T-helper 2 cell treated with Interferon-gamma antibody and Interleukin-4, amounts not matched to agents 5 μg/mL and 100 μg/mL, for 36 hours (primary cell): ENCODE data around the gene PLEKHH1.
A peak's percentile ranks its signal among the peaks of the same experiment; 100 is the strongest.
"Not testable (repeated sequence)": the region's sequence is repeated elsewhere in the genome, so short reads cannot be mapped to it uniquely, and the experiment has no call there.

ENCODE experiments used
- DNase-seq: peaks from one replicate; pipeline ENCODE4 v3.0.0; 2021; ENCODE audit warnings: low spot score
- H3K27ac Mint-ChIP-seq: one replicate; pipeline ENCODE4 v1.8.0; 2021; ENCODE audit warnings: mild to moderate bottlenecking, mixed read lengths
- H3K27me3 Mint-ChIP-seq: one replicate; pipeline ENCODE4 v1.8.0; 2021; ENCODE audit warnings: low read depth, mixed read lengths
- H3K36me3 Mint-ChIP-seq: one replicate; pipeline ENCODE4 v1.8.0; 2021; ENCODE audit warnings: low read depth, mixed read lengths
- H3K4me1 Mint-ChIP-seq: one replicate; pipeline ENCODE4 v1.8.0; 2021; ENCODE audit warnings: low read depth, mixed read lengths
- H3K4me3 Mint-ChIP-seq: one replicate; pipeline ENCODE4 v1.8.0; 2022; ENCODE audit warnings: mild to moderate bottlenecking, moderate library complexity, mixed read lengths
- H3K9me3 Mint-ChIP-seq: one replicate; pipeline ENCODE4 v1.8.0; 2021; ENCODE audit warnings: mixed read lengths

PLEKHH1 gene

DNA sequence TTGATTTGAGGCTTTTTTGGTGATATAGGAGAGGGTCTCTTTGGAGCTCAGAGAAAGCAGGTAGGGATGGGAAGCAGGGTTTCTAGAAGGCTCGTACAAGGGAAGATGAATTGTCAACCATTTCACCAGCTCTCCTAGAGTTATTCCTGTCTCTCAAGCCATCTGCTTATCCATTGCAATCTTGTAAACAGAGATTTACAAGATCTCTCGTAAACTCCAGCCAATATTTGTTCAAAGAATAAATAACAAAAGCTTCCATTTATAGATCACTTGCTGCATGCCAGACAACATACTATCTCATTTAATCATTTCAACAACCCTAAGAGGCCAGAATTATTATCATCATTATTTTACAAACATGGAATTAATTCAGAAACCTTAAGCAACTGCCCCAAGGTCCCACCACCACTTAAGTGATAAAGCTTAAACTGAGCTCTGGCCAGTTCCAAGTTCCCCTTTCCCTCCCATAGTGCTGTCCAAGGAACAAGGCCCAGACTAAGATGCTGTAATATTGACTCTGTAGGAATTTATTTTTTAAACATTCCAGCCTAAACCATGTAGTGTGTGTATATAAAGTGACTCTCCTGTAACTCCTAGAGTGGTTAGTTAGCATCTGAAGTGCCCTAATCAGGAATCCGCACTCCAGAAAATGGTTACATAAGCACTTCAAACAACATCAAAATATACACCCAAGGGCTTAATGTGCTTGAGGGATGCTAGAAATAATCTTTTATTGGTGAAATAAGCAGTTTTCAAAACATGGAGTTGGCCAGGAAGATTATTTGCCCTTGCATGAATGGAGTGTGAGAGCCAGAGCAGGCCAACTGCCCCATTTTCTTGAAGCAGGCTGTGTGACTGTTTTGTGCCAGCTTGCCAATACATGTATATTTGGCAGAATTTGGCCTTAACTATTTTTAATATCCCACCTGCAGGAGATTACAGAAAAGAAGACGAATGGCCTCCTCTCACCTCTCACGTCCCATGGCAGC, 2.8 kb upstream of the PLEKHH1 start:
- H3K4me3 Mint-ChIP-seq, result no peak overlapping the region
- no peaks in the 10 kb centered on the region for H3K9me3 Mint-ChIP-seq
- DNase-seq, result no peak
- H3K36me3 Mint-ChIP-seq, result no peaks in the 10 kb centered on the region
- peaks cover 64% of the 10 kb centered on the region for H3K27me3 Mint-ChIP-seq
- H3K27ac Mint-ChIP-seq, result no peak overlapping the region
- peaks cover 3% of the 10 kb centered on the region for H3K4me1 Mint-ChIP-seq

DNA sequence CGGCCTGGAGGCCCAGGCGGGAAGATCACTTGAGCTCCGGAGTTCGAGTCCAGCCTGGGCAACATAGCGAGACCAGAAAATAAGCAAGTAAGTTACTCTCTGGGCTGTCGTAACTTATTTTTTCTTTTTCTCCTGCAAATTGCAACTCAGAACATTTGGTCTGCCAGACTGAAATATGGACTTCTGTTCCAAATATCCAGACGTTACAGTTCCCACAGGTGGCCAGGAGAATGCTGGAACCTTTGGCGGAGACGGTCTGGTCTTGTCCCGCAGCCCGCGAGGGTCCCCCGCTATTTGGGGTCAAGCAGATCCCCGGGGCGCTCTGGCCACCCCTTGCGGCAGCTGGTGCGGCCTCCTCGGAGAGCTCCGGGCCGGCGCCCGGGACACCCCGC, 488 bp upstream of the PLEKHH1 start:
- H3K27me3 Mint-ChIP-seq, result peaks cover 68% of the 10 kb centered on the region
- H3K4me1 Mint-ChIP-seq, result peaks cover 3% of the 10 kb centered on the region
- H3K36me3 Mint-ChIP-seq, result no peaks in the 10 kb centered on the region
- peak overlapping the region; percentile 54 for H3K4me3 Mint-ChIP-seq
- no peak overlapping the region for H3K27ac Mint-ChIP-seq
- no peaks in the 10 kb centered on the region for H3K9me3 Mint-ChIP-seq
- no peak for DNase-seq

DNA sequence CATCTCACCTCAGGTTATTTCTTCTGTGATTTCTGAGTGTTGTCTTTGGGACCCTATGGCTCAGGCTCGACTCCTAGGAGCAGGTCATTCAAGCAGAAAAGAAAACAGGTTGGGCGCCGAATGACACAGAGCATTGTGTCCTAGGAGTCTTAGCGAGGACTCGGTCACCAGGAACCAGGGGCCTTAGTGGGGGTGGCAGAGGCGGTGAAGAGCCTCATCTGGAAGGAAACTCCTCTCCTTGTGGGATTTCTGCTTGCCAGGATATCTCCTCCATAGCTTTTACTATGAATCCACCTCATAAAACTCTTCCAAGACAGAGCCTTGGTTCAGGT, 630 bp downstream of the PLEKHH1 start:
- no peak for DNase-seq
- no peaks in the 10 kb centered on the region for H3K9me3 Mint-ChIP-seq
- no peak overlapping the region for H3K27ac Mint-ChIP-seq
- H3K4me1 Mint-ChIP-seq, result peaks cover 3% of the 10 kb centered on the region
- peaks cover 68% of the 10 kb centered on the region for H3K27me3 Mint-ChIP-seq
- H3K4me3 Mint-ChIP-seq, result peak overlapping the region; percentile 61
- H3K36me3 Mint-ChIP-seq, result no peaks in the 10 kb centered on the region

DNA sequence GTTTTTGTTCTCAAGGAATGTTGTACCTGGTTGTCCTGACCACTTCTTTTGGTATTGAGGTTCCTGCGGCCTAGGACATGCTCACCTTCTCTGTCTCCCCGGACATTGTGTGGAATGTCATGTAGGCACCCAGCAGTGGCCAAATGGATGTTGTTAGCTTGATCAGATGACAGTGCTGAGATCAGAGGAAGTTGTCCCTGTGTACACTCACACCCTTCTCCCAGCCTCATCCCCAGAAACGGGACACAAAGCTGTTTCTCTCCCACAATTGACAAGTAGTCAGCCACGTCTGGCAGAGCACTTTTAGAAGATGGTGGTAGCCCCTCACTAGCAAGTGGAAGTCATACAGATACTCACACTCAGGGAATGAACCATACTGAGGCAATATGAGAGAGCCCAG, 3.0 kb downstream of the PLEKHH1 start:
- Mint-ChIP-seq H3K27ac (no peak overlapping the region), H3K4me1 (peaks cover 3% of the 10 kb centered on the region), H3K4me3 (no peak overlapping the region), H3K9me3 (no peaks in the 10 kb centered on the region), H3K27me3 (peaks cover 57% of the 10 kb centered on the region), H3K36me3 (no peaks in the 10 kb centered on the region)
- no peak for DNase-seq

DNA sequence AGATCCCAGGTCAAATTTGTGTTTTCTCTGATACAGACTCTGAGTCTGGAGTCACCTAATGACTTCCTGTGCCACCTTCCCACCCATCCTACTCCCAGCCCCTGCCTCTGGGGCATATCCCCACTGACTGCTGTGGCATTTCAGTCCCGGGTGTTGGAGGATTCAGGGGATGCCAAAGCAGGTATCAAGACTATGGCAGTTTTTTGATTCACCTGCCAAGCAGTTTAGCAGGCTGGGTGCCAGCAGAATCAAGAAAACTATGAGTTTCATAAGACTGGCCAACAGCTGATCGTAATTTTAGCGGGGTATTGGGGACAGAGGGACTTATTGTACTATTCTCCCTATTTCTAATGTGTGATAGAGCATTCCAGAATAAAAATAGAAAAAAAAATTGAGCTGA, 4.6 kb downstream of the PLEKHH1 start:
- Mint-ChIP-seq H3K9me3 (no peaks in the 10 kb centered on the region), H3K27me3 (peaks cover 58% of the 10 kb centered on the region), H3K4me3 (no peak overlapping the region), H3K36me3 (no peaks in the 10 kb centered on the region), H3K27ac (no peak overlapping the region), H3K4me1 (peaks cover 9% of the 10 kb centered on the region)
- no peak for DNase-seq

DNA sequence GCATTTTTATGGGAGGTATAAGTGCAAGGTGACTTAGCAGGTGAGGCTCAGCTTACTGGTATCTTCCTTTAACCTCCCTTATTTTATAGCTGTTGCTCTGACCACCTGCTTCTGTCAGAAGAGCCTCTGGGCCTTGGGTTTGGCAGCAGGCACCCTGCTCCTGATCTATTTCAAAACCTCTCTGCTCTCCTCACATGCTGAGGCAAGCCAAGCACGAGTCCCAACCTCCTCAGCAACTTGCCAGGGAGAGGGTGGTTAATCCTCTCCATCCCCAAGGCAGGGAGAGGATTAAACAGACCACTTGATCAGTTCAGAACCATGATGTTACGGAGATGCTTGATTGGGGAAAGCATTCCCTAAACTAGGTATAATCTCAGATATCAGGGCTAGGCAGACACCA, 5.4 kb downstream of the PLEKHH1 start:
- peaks cover 9% of the 10 kb centered on the region for H3K4me1 Mint-ChIP-seq
- DNase-seq, result no peak
- no peaks in the 10 kb centered on the region for H3K9me3 Mint-ChIP-seq
- no peaks in the 10 kb centered on the region for H3K36me3 Mint-ChIP-seq
- peaks cover 65% of the 10 kb centered on the region for H3K27me3 Mint-ChIP-seq
- no peak overlapping the region for H3K27ac Mint-ChIP-seq
- H3K4me3 Mint-ChIP-seq, result no peak overlapping the region

DNA sequence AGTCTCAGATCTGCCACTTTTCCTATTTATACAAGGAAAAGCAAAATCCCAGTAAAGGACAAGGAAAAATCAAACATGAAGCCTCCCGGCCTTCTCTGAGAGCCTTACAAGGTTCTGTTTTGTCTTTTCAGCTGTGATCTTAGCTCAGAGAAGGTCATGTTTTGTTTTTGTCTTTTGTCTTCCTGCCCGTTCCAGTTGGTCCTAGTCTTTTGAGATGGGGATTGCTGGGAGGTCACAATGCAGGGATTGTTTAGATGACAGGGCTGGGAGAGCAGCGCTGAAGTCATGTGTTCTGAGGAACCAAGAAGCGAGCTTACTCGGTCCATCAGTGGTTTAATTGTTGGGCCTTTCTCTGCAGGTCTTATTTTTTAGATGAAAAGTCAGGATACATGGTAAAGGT, 6.0 kb downstream of the PLEKHH1 start:
- Mint-ChIP-seq H3K36me3 (no peaks in the 10 kb centered on the region), H3K4me1 (peaks cover 6% of the 10 kb centered on the region), H3K27me3 (peaks cover 64% of the 10 kb centered on the region), H3K4me3 (no peak overlapping the region), H3K9me3 (no peaks in the 10 kb centered on the region), H3K27ac (no peak overlapping the region)
- DNase-seq, result no peak

DNA sequence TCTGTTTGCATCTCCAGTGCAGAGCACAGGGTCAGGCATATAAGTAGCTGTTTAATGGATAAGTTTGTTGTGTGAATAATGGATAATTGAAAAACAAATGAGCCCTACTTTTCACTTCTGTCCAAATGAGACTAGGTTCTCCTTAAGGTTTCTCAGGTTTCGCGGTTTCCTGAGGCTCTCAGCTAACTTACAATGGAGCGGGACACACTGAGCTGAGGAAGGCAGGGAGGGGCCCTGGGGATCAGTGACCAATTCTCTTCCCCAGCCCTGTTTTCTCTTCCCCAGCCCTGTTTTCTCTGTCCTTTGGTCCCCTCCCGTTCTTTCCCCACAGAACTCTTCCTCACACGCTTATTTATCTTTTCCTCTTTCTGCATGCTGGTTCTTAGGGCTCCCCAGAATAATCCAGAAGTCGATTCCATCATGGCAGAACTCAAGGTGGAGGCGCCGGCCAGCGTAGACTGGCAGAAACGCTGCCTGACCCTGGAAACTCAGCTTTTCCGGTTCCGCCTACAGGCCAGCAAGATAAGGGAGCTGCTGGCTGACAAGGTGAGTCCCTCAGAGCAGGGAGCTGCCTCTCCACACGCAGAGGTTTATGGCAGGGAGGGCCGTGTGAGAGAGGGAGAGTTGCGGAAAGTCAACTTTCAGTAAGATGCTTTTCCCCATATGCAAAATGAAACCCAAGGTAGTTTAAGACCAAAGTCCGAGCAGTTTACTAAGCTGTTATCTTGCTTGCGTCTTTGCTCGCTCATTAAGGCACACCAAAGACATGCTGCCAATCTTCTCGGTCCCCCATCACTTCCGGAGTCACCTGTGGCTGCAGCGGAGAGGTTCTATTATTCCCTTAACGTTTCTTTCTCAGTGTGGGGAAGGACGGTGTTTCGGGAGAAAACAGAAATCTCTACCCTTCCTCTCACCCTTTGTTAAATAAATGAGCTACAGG, 8.6 kb downstream of the PLEKHH1 start:
- Mint-ChIP-seq H3K27me3 (peaks cover 57% of the 10 kb centered on the region), H3K4me3 (peak overlapping the region; percentile 61), H3K36me3 (no peaks in the 10 kb centered on the region), H3K9me3 (peaks cover 3% of the 10 kb centered on the region), H3K4me1 (peaks cover 6% of the 10 kb centered on the region), H3K27ac (no peak overlapping the region)
- DNase-seq, result no peak

DNA sequence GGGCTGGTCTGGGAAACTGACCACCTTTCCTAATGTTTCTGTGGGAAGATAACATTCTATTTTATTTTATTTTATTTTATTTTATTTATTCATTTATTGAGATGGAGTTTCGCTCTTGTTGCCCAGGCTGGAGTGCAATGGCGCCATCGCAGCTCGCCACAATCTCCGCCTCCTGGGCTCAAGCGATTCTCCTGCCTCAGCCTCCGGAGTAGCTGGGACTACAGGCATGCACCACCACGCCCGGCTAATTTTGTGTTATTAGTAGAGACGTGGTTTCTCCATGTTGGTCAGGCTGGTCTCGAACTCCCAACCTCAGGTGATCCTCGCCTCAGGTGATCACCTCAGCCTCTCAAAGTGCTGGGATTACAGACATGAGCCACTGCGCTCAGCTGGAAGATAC, 9.5 kb downstream of the PLEKHH1 start:
- H3K27me3 Mint-ChIP-seq, result peaks cover 55% of the 10 kb centered on the region
- not testable (repeated sequence) for H3K9me3 Mint-ChIP-seq, H3K27ac Mint-ChIP-seq, DNase-seq, H3K4me1 Mint-ChIP-seq, H3K4me3 Mint-ChIP-seq, H3K36me3 Mint-ChIP-seq

DNA sequence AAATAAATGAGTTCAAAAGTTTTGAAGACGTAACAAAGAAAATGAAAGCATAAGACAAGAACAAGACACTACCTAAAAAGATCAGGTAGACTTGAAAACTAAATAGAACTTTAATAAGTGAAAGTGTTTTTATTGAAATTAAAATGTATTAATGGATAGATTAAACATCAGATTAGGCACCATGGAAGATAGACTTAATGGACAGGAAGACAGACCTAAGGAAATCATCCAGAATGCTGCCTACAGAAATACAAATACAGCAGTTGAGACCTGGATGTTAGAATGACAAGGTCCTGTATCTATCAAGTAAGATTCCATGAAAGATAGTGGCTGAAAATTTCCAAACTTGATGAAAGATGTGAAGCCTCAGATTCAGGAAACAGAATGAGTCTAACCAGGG, 11.5 kb downstream of the PLEKHH1 start:
- peaks cover 43% of the 10 kb centered on the region for H3K27me3 Mint-ChIP-seq

DNA sequence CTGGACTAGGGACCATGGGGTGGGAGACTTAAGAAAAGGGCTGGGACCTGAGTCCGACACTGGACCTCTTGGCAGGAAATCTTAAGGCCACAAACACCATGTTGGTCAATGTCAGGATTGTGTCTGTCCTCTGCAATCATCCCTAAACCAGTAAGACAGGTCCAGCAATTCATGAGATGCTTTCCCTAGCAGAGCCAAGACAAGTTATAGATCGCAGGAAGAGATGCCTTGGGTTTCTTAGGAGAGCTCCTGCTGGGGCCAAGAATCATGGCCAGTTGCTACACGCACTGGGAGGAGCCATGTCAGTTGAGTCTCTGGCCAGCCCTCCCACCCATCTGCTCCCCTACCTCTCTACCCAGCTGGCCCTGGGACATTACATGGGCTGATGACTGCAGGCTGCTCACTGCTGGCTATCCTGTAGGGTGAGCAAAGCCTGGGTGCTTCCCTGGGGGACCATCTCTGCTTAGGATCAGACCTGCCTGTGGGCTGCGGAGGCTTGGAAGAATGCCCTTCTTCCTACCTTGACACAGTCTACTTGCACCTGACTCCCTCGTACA, 14.2 kb downstream of the PLEKHH1 start:
- no peaks in the 10 kb centered on the region for H3K36me3 Mint-ChIP-seq
- H3K4me1 Mint-ChIP-seq, result no peaks in the 10 kb centered on the region
- peaks cover 3% of the 10 kb centered on the region for H3K9me3 Mint-ChIP-seq
- no peak overlapping the region for H3K27ac Mint-ChIP-seq
- no peak for DNase-seq
- peaks cover 31% of the 10 kb centered on the region for H3K27me3 Mint-ChIP-seq
- H3K4me3 Mint-ChIP-seq, result no peak overlapping the region

More for the DNA sequence above, 11.5 kb downstream of the PLEKHH1 start:
- Mint-ChIP-seq H3K9me3 (peaks cover 3% of the 10 kb centered on the region), H3K4me1 (peaks cover 6% of the 10 kb centered on the region), H3K4me3 (no peak overlapping the region), H3K36me3 (no peaks in the 10 kb centered on the region), H3K27ac (no peak overlapping the region)
- no peak for DNase-seq

DNA sequence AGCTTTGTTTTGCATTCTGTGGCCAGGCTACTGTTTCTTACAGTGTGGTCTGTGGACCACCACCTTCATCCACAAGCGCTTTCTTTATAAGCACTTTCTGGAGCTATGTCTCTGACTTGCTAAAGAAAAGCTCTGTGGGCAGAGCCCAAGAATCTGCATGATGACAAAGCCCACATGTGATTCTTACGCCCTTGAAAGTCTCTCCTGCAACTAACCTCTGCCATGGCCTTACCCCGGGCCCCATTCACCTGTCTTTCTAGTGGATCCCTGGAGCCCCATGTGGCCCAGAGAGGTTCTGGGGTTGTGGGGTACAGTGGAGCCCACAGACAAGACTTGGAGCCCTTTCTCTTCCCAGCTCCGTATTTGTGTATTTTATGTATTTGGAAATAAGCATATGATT, 16.6 kb downstream of the PLEKHH1 start:
- DNase-seq, result no peak
- H3K9me3 Mint-ChIP-seq, result no peaks in the 10 kb centered on the region
- no peaks in the 10 kb centered on the region for H3K4me1 Mint-ChIP-seq
- peaks cover 13% of the 10 kb centered on the region for H3K27me3 Mint-ChIP-seq
- H3K36me3 Mint-ChIP-seq, result no peaks in the 10 kb centered on the region
- no peak overlapping the region for H3K27ac Mint-ChIP-seq
- H3K4me3 Mint-ChIP-seq, result no peak overlapping the region

DNA sequence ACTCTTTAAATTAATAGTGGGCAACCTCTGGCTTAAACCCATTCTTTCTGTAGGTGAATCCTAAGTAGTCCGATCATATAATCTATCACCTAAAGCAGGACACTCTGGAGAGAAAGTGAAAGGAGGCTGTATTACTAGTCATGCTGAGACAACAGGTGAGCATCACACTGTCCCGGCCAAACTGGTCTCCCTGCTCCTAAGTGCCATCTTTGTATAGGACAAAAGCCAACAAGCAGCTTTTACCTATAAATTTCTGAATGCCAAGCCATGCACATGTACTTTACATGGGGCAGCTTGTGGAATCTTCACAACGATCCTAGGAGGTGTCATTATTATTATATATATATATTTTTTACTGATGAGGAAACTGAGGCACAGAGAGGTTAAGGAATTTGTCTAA, 18.0 kb downstream of the PLEKHH1 start:
- Mint-ChIP-seq H3K27me3 (peaks cover 4% of the 10 kb centered on the region), H3K9me3 (no peaks in the 10 kb centered on the region), H3K27ac (no peak overlapping the region), H3K4me1 (no peaks in the 10 kb centered on the region), H3K36me3 (no peaks in the 10 kb centered on the region), H3K4me3 (no peak overlapping the region)
- DNase-seq, result no peak

DNA sequence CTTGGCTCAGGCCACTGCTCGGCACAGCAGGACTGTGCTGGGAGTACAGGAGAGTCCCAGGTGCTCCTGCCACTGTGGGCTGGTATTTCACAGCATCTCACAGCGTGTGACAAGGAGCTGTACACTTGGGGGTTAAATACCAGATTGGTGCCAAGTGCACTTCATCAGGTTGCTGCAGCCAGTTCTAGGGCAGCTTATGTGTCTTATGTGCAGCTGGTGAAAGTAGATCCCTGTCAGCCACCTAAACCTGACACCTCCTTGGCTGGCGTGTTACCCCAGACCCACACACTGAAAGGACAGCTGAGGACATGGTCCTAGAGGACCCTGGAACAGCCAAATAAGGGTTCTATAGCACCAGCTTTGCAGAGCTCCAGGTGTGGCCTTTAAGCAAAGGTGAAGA, 18.9 kb downstream of the PLEKHH1 start:
- H3K9me3 Mint-ChIP-seq, result no peaks in the 10 kb centered on the region
- H3K27me3 Mint-ChIP-seq, result peaks cover 5% of the 10 kb centered on the region
- H3K4me1 Mint-ChIP-seq, result no peaks in the 10 kb centered on the region
- H3K27ac Mint-ChIP-seq, result no peak overlapping the region
- no peak overlapping the region for H3K4me3 Mint-ChIP-seq
- no peak for DNase-seq
- no peaks in the 10 kb centered on the region for H3K36me3 Mint-ChIP-seq
